ENCODE results near the gene DIRAS1.
"Not testable (repeated sequence)": the region's sequence is repeated elsewhere in the genome, so short reads cannot be mapped to it uniquely, and the experiment has no call there.

DIRAS1 gene

DNA sequence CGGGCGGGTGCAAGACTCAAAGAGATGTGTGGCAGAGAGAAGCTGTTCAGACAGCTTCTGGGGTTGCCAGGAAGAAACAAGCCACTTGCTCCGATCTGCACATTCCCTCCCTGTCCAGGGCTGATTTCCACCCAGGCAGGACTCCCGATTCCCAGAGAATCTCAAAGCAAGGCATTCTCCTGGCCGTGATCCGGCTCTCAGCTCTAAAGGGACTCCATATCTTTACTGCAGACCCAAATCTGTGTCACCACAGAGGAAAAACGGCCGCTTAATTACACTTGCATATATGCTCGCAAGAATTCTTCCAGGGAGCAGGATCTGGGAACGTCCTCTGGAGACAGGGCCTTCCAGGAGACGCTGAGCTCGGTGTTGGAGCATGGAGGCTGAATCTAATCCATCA lies 44.3 kb downstream of the DIRAS1 start:
- DNase-seq (ENCODE audit: low spot score) = no peak

DNA sequence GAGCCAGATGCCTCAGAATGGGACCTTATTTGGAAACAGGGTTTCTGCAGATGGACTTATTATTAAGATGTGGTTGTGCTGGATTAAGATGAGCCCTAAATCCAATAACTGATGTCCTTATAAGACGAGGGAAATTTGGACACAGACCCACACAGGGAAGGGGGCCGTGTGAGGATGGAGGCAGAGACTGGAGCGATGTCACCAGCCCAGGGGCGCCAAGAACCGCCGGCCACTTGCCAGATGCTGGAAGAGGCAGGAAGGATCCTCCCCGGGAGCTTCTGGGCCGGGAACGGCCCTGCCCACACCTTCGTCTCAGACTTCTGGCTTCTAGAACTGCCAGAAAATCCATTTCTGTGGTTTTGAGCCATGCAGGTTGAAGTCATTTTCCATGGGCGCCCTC lies 45.3 kb downstream of the DIRAS1 start:
- DNase-seq (ENCODE audit: low spot score) = no peak

DNA sequence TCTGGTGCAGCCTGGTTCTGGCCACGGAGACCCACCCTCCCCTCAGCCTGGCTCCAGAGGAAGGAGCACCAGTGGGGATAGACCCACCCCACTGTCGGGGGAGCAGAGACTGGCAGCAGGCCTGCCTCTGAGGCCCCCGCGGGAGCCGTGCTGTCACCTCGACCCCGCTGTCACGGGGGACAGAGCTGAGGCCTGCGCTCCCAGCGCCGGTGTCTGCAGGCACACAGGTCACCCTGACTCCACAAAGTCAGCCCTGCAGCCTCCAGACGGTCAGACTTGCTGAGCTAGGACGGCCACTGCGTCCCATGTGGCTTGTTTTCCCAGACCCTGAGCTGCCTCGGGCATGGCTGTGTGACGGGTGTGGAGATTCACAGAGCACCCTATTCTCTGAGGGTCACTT lies 51.0 kb downstream of the DIRAS1 start:
- no peak for DNase-seq (ENCODE audit: low spot score)

- DNase-seq (ENCODE audit: low spot score) = no peak
Observed at GRCh38 chr19:2668175-2668763, 52.9 kb downstream of the DIRAS1 start.

DNA sequence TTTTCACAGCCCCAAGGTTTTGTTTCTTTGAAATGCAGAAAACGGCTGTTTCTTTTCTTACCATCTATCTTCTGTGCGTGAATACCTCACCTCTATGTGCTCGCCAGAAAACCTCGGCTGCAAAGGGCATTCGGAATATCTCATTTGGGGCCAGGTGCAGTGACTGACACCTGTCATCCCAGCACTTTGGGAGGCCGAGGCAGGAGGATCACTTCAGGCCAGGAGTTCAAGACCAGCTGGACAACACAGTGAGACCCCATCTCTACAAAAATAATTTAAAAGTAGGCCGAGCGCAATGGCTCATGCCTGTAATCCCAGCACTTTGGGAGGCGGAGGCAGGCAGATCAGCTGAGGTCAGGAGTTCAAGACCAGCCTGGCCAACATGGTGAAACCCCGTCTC lies 53.8 kb downstream of the DIRAS1 start:
- not testable (repeated sequence) for DNase-seq (ENCODE audit: low spot score)

- no peak for DNase-seq (ENCODE audit: low spot score)
Observed at GRCh38 chr19:2666344-2666994, 54.7 kb downstream of the DIRAS1 start.

DNA sequence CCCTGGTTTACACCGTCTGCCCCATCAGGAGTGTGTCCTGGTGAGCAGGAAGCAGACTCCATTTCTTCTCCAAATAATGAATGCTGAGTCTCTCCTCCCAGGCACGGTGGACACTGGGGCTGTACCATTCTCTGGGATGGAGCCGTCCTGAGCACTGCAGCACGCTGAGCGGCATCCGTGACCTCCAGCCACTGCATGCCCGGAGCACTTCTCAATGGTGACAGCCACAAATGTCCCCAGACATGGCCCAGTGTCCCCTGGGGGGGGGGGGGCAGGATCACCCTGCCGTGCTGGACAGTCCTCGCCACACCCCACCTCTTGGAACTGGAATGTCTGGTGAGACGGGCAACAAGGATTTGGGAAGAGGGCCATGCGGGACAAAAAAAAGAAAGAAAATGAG lies 56.1 kb downstream of the DIRAS1 start:
- no peak for DNase-seq (ENCODE audit: low spot score)

Measured in CD4-positive, alpha-beta T cell treated with Interleukin-6 at 100 ng/mL for 8 hours (primary cell).